Keratinocyte (primary cell): ENCODE results near the gene FTL.

ENCODE experiments used
- CTCF ChIP-seq, 3 experiments: IDR thresholded peaks in 1 of 3; conservative IDR thresholded peaks in 1 of 3; optimal IDR thresholded peaks in 1 of 3; 2 replicates in 2 of 3; 3 replicates in 1 of 3; pipeline versions ENCODE3 to v1.5.1; 2011; ENCODE audit warnings: low read length in 3 of 3, mild to moderate bottlenecking in 3 of 3, moderate library complexity in 2 of 3, control low read depth in 1 of 3, inconsistent platforms in 1 of 3; ENCODE audit not compliant: insufficient read depth in 2 of 3; ENCODE audit errors: extremely low read depth in 1 of 3
- EZH2 ChIP-seq: IDR thresholded peaks from one replicate; pipeline ENCODE4 v1.6.1; 2012; ENCODE audit warnings: inconsistent platforms, mild to moderate bottlenecking, low read length, moderate library complexity

- no peak for TF ChIP-seq CTCF (optimal IDR thresholded peaks at IDR 0.05 in 1 of 3, IDR thresholded peaks at IDR 0.05 in 1 of 3, conservative IDR thresholded peaks at IDR 0.05 in 1 of 3; ENCODE audit: extremely low read depth in 1 of 3, insufficient read depth in 2 of 3, low read length in 3 of 3)
- TF ChIP-seq EZH2: no peak
Observed at GRCh38 chr19:48934837-48935236, 30.3 kb upstream of the FTL start.
